Loucy (cell line): ENCODE results near the gene NFKBIZ.

Source experiments
- H2AFZ ChIP-seq: fragments of 200-600 bp; sonication (generic); 2 replicates; pipeline ENCODE4 v1.6.0; 2016; ENCODE audit warnings: antibody characterized with exemption, mild to moderate bottlenecking, low read length, moderate library complexity
- H3F3A ChIP-seq: fragments of 200-600 bp; 2 replicates; pipeline ENCODE4 v1.6.0; 2016; ENCODE audit warnings: antibody characterized with exemption, low read depth, mild to moderate bottlenecking
- H3K27me3 ChIP-seq: fragments of 200-600 bp; sonication (generic); 2 replicates; pipeline ENCODE4 v1.6.1; 2014; ENCODE audit warnings: low read length, mild to moderate bottlenecking; ENCODE audit not compliant: insufficient read depth, poor library complexity, severe bottlenecking
- H3K36me3 ChIP-seq: fragments of 200-600 bp; sonication (generic); 2 replicates; pipeline ENCODE4 v1.6.1; 2016; ENCODE audit warnings: low read length; ENCODE audit not compliant: insufficient read depth
- H3K4me1 ChIP-seq: fragments of 200-600 bp; sonication (generic); 2 replicates; pipeline ENCODE4 v1.5.1; 2014; ENCODE audit warnings: low read length, mild to moderate bottlenecking; ENCODE audit not compliant: insufficient read depth, poor library complexity, severe bottlenecking
- H3K4me2 ChIP-seq: fragments of 200-600 bp; sonication (generic); 2 replicates; pipeline ENCODE4 v1.6.0; 2014; ENCODE audit warnings: antibody characterized with exemption, low read length, low read depth, mild to moderate bottlenecking; ENCODE audit not compliant: poor library complexity, severe bottlenecking
- H3K4me3 ChIP-seq: fragments of 200-600 bp; sonication (generic); 2 replicates; pipeline ENCODE4 v1.5.1; 2014; ENCODE audit warnings: low read length, mild to moderate bottlenecking, mixed read lengths; ENCODE audit not compliant: poor library complexity, severe bottlenecking
- H3K79me2 ChIP-seq: fragments of 200-600 bp; sonication (generic); 2 replicates; pipeline ENCODE4 v1.6.1; 2014; ENCODE audit warnings: low read length; ENCODE audit not compliant: insufficient read depth
- H3K9ac ChIP-seq: fragments of 200-600 bp; sonication (generic); 2 replicates; pipeline ENCODE4 v1.6.0; 2014; ENCODE audit warnings: mild to moderate bottlenecking, low read depth, low read length, moderate library complexity; ENCODE audit not compliant: poor library complexity, severe bottlenecking
- H3K9me2 ChIP-seq: fragments of 200-600 bp; sonication (generic); replicated peaks from 2 replicates; pipeline ENCODE4 v1.6.1; 2016; ENCODE audit warnings: low read depth, low read length, mixed read lengths
- H3K9me3 ChIP-seq: fragments of 200-600 bp; sonication (generic); 2 replicates; pipeline ENCODE4 v1.6.1; 2014; ENCODE audit warnings: mild to moderate bottlenecking, antibody characterized with exemption, low read length, low read depth; ENCODE audit not compliant: insufficient read depth
- H4K20me1 ChIP-seq: fragments of 200-600 bp; sonication (generic); 2 replicates; pipeline ENCODE4 v1.6.0; 2014; ENCODE audit warnings: antibody characterized with exemption, low read length, mild to moderate bottlenecking; ENCODE audit not compliant: insufficient read depth, poor library complexity, severe bottlenecking
- CTCF ChIP-seq: fragments of 200-600 bp; sonication (generic); conservative IDR thresholded peaks from 2 replicates; pipeline ENCODE4 v1.5.1; 2014; ENCODE audit warnings: mild to moderate bottlenecking, antibody characterized with exemption, low read length
- EZH2phosphoT487 ChIP-seq: fragments of 200-600 bp; IDR thresholded peaks from 2 replicates; pipeline ENCODE4 v1.6.1; 2018; ENCODE audit warnings: antibody characterized with exemption, mild to moderate bottlenecking, moderate library complexity, borderline replicate concordance

NFKBIZ gene

GRCh38 chr3:101886626-101887025, 37.3 kb downstream of the NFKBIZ start:
- Histone ChIP-seq H4K20me1 (no peaks in the 10 kb centered on the region), H3K27me3 (no peaks in the 10 kb centered on the region), H3K4me3 (no peak overlapping the region), H3K4me2 (no peak overlapping the region), H3K36me3 (no peaks in the 10 kb centered on the region), H3K4me1 (peaks cover 26% of the 10 kb centered on the region), H3F3A (peaks cover 4% of the 10 kb centered on the region; the same call in 1 of the 2 replicates), H2AFZ (no peak overlapping the region), H3K9me2 (no peaks in the 10 kb centered on the region), H3K9me3 (no peaks in the 10 kb centered on the region), H3K79me2 (no peaks in the 10 kb centered on the region), H3K9ac (no peak overlapping the region)
- TF ChIP-seq CTCF (no peak), EZH2phosphoT487 (no peak)

GRCh38 chr3:101888653-101889052, 39.3 kb downstream of the NFKBIZ start:
- no peaks in the 10 kb centered on the region for H4K20me1 ChIP-seq
- H2AFZ ChIP-seq: peak overlapping the region; percentile 81

GRCh38 chr3:101890716-101891115, 41.4 kb downstream of the NFKBIZ start:
- Histone ChIP-seq H3K9me2 (no peaks in the 10 kb centered on the region), H2AFZ (0 out of 2 replicates have a peak overlapping the region, but pooled peaks have one; percentile 53), H3K4me1 (peaks cover 26% of the 10 kb centered on the region), H3F3A (peaks cover 4% of the 10 kb centered on the region; the same call in 1 of the 2 replicates), H4K20me1 (no peaks in the 10 kb centered on the region), H3K79me2 (no peaks in the 10 kb centered on the region), H3K4me3 (no peak overlapping the region), H3K9me3 (no peaks in the 10 kb centered on the region), H3K9ac (no peak overlapping the region), H3K36me3 (no peaks in the 10 kb centered on the region), H3K27me3 (no peaks in the 10 kb centered on the region), H3K4me2 (no peak overlapping the region)
- no peak for TF ChIP-seq CTCF
- TF ChIP-seq EZH2phosphoT487: no peak

More at GRCh38 chr3:101888653-101889052, 39.3 kb downstream of the NFKBIZ start:
- Histone ChIP-seq H3K27me3 (no peaks in the 10 kb centered on the region), H3K36me3 (no peaks in the 10 kb centered on the region), H3K79me2 (no peaks in the 10 kb centered on the region), H3F3A (peaks cover 4% of the 10 kb centered on the region; the same call in 1 of the 2 replicates), H3K4me3 (no peak overlapping the region), H3K9me2 (no peaks in the 10 kb centered on the region), H3K4me2 (peak overlapping the region; percentile 36), H3K4me1 (peaks cover 26% of the 10 kb centered on the region), H3K9me3 (no peaks in the 10 kb centered on the region), H3K9ac (peak overlapping the region; percentile 33)
- TF ChIP-seq CTCF (no peak), EZH2phosphoT487 (no peak)
